NCI-H2196 (cell line): ENCODE data around the gene TMEM18.
A peak's percentile ranks its signal among the peaks of the same experiment; 100 is the strongest.
"Not testable (repeated sequence)": the region's sequence is repeated elsewhere in the genome, so short reads cannot be mapped to it uniquely, and the experiment has no call there.

ENCODE experiments used
- DNase-seq: peaks from one replicate; lab custom pipeline; 2025; ENCODE audit not compliant: unreplicated experiment; lab: John Stamatoyannopoulos, UW

TMEM18 gene

DNA sequence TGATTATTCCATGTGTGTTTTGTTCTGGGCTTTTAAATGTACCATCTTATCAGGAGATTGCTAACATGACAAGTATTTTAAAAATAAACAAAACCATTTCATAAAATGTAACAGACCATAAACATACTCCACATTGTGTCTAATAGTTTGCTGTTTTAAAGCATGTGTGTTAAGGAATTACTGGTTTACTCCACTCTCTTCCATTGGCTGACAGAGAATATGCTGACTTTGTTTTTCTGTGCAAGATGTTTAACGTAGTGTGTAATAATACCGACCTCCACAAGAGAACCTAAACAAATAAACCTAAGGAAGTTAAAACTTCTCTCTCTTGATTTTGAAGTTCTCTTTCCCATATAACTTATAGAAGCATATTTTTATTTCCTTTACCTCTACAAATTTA, 17.0 kb upstream of the TMEM18 start:
- DNase-seq, result no peak

DNA sequence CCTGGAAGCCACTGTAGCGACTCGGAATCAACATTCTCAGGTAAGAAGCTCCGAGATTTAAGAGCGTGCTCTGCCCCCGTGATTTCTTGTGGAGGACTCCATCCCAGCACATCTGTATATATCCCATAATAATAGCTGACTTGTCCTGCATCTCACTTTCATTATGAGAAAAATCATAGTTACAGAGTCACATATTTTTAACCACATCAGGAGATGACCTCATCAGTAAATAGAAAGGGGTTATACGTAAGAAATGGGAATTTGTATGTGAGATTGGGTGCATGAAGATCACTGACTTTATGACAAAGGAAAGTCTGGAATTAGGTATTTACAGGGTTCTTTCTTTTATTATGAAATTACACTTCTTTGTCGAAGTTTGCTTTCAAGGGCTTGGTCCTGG, 16.4 kb upstream of the TMEM18 start:
- no peak for DNase-seq

DNA sequence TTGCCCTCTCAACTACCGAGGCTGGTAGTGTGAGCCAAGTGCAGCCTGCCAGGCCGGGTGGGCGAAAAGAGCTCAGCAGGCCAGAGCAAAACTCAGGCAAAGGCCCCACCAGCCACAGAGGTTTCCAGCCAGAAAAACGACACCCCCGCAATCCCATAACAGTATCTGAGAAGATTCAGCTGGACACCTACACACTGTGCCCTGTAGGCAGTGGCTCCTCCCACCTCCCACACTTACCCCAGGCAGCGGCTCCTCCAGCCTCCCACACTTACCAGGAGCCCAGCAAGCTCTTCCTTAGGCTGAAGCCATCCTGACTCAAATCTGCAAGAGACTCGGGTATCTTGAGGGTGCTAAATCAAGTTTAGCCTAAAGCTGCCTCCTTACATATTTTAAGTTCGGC, 15.6 kb upstream of the TMEM18 start:
- no peak for DNase-seq

DNA sequence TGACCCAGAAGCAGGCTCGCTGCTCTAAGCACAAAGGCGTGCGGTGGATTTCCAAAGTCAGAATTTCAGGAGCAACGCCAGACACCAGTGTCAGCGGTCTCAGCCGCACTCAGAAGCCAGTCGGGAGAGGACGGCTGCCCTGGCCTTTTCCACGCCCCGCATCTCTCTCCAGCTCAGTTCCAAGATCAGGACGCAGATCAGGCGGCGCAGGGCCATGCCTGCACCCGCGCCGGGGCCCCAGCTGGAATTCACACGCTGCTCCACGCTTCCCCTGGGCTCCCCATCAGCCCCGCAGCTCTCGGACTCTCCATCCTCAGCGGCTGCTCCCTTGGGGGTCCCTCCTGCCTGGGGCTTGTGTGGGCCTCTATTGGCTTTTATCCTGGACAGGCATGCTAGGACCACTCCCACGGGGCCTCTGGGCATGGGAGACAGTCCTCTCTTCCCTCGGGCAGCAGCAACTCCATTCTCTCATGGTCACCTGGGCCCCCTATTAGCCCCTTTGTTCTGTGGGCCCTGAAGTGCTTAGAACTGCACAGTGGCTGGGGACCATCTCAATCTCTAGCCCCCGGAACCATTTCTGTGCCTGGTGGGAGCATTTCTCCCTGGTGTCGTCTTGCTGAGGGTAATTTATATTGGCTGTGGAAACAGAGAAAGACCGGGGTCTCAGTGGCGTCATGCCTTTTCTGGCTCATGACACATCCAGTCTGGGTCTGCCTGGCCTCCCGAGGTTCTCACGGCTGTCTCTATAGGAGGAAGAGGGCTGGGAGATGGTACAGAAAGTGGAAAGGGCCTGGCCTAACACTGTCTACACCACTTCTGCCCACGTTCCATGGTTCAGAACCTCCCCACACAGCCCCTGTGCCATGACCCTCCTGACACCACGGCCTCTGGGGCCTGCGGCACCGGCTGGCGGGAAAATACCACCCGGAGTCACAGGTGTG, 14.9 kb upstream of the TMEM18 start:
- DNase-seq, result no peak

DNA sequence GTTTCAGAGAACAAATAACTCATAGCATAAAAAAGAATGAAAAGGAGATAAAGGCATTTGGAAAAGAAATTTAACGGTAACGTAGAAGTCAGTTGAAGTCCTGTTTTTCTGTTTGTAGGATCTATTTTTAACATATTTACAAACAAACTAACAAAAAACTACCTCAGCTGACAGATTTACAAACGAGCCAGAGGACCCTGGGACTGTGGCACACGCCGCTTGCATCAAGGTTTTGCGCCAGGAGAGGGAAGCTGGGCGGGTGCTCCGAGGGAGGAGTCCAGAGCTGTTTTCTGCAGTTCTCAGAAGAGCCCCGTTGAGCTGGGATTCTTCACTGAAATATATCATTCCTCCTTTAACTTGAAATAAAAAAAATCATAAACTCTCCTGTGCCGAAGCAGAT, 13.6 kb upstream of the TMEM18 start:
- DNase-seq, result no peak

DNA sequence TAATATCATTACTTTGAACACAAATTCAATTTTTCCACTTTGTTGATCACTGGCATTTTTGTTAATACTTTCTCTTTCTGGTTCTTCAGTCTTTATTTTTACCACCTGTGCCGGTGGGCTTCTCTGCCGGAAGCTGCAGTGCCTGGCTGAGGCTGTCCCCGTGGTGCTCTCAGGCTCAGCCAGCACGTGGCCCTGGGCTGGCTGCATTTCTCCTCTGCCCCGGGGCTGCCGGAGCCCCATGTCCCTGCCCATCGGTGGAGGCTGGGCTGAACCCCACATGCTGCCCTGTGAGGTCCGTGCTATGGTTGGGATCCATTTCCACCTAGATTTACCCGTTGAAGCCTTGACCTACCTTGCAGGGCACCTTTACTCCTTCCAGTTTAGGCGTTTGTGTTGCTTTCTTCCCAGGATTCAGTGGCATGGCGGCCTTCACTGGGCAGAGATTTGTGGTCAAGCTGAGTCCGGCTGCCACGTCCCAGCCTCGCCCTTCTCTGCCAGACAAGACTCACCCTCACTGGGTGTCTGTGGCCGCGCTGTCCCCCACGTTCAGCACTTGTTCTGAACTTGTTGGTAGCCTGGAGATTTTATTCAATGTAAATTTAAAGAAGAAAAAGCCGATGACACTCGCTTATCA, 12.8 kb upstream of the TMEM18 start:
- DNase-seq, result no peak

DNA sequence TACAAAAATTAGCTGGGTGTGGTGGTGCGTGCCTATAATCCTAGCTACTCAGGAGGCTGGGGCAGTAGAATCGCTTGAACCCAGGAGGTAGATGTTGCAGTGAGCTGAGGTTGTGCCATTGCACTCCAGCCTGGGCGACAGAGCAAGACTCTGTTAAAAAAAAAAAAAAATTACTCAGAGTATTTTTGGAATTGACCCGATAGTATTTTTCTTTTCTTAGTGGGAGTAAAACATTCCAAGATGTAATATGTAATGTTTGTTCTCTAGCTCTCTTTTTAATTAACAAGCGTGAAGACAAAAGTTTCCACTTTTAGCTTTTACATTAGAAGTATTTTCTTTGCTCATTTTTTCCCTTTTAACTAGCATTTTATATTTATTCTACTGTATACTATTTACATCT, 12.0 kb upstream of the TMEM18 start:
- DNase-seq, result no peak

DNA sequence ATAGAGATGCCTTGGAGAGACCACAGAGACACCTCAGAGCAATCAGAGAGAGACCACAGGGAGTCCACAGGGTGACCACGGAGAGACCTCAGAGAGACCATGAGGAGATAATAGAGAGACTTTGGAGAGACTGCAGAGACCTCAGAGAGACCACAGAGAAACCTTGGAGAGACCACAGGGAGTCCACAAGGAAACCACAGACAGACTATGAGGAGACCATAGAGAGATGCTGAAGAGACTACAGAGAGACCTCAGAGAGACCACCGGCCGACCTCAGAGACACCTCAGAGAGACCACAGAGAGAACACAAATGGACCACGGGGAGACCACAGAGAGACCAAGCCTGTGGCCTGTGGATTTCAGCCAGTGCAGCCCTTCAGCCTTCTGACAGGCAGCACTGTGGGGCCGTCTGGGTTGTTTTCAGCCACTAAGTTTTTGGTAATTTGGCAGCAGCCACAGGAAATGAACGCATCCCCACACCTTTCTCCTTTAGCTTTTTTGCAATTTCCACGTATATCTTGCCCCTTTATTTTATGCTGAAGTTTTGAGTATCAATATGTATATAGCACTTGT, 11.4 kb upstream of the TMEM18 start:
- no peak for DNase-seq

DNA sequence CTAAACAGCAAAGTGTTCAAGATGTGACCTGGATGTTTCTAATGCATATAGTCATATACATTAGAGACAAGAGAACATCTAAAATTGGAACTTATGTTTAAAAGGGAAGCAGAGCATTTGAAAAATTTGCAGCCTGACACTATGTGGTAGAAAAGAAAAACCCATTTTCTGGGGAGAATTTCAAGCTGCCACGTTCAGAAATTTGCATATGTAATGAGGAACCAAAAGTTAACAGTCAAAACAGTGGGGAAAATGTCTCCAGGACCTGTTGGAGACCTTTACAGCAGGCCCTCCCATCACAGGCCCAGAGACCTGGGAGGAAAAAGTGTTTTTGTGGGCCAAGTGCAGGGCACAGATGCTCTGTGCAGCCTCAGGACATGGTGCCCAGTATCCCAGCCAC, 8.2 kb upstream of the TMEM18 start:
- DNase-seq, result no peak

DNA sequence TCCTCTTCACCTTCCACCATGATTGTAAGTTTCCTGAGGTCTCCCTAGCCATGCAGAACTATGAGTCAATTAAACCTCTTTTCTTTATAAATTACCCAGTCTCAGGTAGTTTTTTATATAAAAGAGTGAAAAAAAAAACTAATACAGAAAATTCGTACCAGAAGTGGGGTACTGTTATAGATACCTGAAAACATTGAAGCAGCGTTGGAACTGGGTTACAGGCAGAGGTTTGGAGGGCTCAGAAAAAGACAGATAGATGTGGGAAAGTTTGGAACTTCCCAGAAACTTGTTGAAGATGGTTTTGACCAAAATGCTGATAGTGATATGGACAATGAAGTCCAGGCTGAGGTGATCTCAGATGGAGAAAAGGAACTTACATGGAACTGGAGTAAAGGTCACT, 7.7 kb upstream of the TMEM18 start:
- not testable (repeated sequence) for DNase-seq

DNA sequence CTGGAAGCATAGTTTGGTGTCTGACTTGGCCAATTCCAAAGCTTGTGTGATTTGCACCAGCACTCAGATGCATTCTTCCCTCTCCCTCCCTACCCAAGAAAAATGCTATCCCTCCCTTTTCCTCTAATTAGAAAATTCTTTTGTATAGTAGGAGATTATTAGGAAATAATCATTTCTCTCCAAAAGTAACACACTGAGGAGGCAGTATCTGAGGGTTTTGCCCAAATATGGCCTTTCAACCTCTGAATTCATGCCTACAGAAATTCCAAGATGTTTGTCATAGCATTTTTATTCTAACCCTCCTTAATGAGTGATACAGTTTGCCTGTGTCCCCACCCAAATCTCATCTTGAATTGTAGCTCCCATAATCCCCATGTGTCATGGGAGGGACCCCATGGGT, 5.0 kb upstream of the TMEM18 start:
- DNase-seq, result no peak

DNA sequence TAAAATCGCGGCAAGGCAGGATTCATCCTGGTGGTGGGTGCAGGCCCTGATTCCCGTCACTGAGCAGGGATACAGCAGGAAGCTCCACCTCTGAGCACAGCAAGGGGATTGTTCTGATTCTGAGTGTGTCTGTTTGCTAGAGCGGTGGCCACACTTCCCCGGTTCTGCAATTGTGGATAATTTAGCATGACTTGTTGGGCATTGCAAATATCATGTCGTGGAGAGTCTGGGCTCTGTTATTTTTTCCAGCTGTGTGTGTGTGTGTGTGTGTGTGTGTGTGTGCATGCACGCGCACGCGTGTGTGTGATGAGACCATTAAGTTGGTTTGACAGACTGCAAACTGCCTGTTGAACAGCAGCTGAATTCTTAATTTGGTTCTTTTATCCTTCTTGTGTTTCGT, 4.1 kb upstream of the TMEM18 start:
- DNase-seq, result no peak

DNA sequence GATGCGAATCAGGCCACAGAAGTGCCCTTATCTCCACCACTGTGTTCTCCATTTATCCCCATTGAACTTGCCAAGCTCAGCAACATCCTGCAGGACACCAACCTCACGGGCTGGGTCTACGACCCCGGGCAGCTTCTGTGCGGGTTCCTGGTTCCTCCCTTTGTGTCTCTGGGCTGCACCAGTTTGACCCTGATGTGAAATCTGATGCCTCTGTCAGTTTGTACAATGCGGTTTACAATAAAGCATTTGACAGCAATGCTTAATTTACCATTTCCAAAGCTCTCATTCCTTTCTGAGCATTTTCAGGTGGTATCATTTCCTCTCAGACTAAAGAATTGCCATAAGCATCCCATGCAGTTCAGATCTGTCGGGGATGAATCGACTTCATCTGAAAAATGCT, 3.3 kb upstream of the TMEM18 start:
- DNase-seq, result no peak

DNA sequence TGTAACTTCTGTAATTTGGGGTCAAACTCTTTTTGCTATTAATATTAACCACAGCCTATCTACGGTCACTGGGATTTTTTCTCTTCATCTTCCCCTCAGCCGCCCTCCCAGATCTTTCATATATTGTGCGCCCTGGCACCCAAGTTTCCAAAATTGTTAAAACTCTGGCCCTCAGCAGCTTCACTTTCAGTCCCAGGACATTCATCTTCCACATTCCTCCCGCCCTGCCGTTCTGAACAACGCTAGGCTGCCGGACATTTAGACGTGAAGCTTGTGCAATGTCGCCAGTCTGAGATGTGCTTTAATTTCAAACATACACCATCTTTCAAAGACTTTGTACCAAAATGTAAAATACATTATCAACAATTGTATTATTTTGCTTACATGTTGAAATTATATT, 1.8 kb upstream of the TMEM18 start:
- no peak for DNase-seq

DNA sequence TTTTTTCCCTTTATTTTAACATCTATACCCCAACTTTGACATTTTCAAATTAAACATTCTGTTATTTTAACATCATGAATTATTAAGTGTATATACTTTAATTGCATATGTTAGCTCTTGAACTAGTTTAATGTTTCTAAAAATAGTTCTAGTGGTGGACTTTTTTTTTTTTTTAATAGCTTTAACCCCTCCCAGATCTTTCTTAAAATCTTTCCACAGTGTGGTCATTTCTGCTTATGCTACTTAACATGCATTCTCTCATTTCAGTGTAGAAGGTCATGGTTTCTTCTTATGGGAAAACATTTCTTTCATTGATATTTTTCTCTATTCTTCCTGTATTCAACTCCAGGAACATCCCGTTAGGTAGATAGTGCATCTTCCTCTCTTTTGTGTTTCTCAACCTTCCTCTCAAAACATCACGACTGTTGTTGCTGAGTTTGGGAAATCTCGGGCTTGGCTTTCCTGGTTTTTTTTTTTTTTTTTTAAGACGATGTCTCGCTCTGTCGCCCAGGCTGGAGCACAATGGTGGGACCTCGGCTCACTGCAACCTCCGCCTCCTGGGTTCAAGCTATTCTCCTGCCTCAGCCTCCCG, 849 bp upstream of the TMEM18 start:
- DNase-seq, result no peak

DNA sequence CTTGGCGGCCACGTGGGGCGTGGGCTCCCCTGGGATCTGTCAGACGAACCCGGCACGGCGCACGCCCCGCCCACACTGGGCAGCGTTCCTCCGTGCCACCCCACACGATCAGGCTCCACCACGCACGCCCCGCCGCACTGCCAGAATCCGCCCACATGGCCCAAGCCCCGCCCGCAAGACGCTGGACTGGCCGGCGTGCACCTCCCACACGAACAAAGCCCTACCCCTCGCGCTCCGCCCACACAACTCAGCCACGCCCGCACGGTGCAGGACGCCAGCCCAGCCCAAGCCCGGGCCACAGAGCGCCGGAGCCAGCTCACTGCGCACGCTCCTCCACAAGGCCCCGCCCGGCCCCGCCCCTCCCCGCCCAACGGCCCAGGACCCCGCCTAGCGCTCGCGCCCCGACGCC, 555 bp downstream of the TMEM18 start:
- peak; percentile 99 for DNase-seq

DNA sequence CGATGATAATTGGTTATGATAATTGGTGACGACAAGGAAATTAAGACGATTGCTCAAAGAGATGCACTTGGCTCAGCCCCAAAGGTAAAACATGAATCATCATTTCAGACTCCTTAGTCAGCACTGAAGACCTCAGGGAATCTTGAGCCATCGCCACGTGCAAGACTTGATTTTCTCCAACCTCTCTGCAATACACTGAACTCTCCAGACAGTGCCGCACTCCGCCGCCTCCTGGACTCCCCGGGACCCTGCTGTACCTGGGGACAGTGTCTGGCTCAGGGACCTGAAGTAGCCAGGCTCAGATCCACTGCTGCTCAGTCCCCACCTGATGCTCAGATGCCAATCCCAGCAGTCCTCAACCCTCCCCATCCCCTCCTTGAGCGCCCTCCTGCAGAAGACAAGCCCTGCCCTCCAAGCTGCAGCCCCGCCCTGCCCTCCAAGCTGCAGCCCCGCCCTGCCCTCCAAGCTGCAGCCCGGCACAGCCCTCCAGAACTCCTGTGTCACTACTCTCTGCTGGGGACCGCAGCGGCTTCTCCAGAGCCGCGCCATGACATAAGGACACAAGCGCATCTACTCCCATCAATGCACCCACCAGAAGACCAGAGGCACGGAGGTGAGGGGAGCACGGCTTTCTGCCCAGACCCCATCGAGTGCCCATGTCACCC, 1.1 kb downstream of the TMEM18 start:
- no peak for DNase-seq

DNA sequence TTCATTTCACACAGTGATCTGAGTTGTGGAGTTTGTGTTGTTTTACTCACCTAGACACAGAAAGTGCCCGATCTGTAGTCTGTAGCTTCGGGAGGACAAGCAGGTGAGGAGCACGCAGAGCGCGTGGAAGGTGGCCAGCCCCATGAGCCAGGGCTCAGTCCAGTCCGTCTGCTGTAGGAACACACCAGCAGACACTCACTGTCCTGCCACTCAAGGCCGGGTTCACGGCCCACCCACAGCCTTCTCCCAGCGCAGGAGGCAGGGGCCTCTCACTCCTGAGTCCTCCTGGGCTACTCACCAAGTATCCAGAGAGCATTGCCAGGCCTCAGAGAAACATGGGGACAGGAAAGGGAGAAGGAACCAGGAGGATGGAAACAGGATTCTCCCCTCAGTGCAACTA, 1.7 kb downstream of the TMEM18 start:
- DNase-seq, result no peak

DNA sequence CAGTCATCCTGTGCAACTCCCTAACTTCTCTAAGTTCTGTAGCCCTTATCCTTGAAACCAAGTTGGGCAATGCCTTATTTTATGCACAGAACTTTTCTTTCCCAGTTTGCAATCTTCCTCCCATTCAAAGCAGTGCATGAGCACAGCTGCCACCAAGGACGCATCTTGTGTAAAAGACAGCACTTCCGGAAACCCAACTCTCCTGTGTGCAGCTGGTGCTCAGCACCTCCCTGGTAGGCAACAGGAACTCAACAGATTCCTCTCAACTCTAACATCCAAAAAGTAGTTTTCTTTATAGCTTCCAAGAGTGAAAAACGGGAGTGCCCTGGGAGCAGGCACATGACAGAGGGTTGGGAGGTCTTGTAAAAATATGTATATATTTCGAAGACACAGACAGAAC, 2.2 kb downstream of the TMEM18 start:
- no peak for DNase-seq

DNA sequence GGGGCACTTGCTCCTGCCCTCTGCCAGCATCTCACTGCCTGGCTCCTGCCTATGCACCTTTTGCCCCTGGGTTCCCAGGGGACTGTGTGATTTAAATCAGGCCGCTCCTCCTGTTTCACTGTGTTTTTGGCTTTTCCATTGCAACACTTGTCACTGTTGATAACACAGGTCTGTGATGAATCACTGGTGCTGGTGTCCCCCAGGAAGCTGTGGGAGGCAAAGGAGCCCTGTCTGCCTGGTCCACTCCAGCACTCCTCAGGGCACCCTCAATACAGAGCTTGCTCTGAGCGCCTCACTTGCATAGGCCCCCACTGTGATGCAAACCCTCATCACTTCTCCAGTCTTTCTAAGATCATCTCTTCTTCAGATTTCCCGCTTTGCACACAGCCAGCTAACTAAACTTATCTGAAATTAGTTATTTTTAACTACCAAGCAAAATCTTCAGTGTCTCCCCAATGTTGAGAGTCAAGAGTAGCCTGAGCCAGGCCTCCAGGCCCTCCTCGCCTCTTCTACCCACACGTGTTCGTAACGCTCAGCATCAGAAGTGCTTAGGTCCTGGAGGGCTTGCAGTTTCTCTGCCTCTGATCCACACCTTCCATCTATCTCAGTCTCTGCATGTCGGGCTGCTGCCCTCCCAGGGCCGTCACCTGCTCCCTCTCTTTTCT, 2.8 kb downstream of the TMEM18 start:
- no peak for DNase-seq
